ENCODE data around the gene GCNA.
A peak's percentile ranks its signal among the peaks of the same experiment; 100 is the strongest.

The GCNA gene, protein sequence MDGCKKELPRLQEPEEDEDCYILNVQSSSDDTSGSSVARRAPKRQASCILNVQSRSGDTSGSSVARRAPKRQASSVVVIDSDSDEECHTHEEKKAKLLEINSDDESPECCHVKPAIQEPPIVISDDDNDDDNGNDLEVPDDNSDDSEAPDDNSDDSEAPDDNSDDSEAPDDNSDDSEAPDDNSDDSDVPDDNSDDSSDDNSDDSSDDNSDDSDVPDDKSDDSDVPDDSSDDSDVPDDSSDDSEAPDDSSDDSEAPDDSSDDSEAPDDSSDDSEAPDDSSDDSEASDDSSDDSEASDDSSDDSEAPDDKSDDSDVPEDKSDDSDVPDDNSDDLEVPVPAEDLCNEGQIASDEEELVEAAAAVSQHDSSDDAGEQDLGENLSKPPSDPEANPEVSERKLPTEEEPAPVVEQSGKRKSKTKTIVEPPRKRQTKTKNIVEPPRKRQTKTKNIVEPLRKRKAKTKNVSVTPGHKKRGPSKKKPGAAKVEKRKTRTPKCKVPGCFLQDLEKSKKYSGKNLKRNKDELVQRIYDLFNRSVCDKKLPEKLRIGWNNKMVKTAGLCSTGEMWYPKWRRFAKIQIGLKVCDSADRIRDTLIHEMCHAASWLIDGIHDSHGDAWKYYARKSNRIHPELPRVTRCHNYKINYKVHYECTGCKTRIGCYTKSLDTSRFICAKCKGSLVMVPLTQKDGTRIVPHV

GRCh38 chrX:71578253-71579135, at the start of gene GCNA:
GCNA (plus strand) TSS chrX:71578437; CDS start chrX:71580822, 2,385 bp downstream.
- DNase-seq (ENCODE audit: low read depth in 3 of 3, low spot score in 1 of 3): no peak

DNA sequence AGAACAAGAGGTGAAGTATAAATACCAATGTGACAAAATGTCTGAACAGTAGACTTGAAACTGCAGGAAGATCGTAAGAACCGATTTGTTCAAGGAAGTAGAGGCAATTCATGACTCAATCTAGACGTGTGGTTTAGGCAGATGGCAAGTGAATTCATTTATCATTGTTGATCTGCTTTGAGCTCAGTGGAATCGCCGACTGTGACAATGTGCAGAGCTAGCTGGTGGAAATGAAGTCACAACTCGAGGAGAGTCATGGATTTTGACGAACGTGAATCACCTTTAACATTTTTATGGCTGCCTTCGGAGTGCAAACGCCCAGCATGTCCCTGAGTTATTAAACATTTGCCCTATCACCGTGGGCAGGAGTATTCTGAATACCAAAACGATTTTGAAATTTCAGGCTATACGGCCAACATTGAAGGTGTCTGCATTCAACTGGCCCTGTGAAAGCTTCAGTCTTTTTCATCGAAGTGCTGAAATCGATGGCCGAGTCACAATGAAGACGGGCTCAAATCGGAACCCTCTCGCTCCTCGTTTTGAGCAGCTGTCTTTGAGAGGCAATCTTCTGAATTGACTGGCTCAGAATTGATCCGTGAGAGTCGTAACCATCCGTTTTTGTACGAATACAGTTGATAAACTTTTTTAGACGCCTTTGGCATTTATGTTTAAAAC, 46.0 kb upstream of the GCNA start:
- peak in 2 of 3 donors; percentile 27 to 40 for DNase-seq (ENCODE audit: low read depth in 3 of 3, low spot score in 1 of 3)

DNA sequence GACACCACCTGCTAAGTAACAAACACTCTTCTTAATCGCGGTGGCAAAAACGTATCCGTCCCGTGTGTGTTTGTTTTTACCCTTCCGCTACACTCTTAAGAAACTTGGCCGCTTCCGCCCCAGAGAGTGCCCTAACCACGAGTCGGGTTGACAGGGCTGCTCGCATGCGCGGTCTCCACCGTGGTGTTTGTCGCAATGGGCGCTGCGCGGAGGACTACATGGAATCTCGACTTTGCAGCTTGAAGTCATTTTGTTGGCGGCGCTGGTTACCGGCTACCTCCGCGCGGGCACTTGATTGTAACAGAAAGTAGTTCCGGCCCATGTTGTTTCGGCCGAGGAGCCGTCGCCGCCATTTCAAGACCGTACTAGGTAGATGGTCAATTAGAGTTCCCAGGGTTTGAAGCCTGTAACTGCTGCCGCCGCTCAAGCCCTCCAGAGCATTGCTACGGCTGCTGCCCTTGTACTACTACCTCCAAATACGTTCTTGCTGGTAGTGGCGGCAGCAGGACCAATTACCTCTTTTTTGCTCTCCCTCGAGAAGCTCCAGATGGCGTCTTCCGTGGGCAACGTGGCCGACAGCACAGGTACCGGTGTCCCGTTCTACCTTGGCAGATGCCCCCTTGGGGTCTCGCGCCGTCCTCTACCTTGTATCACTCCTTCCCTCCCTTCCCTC, 45.3 kb upstream of the GCNA start, which contains the start of gene OGT:
Gene OGT (plus strand): TSS at position 352 of the 673 bp plus-strand sequence. CDS start 196 bp downstream, at position 548.
- DNase-seq (ENCODE audit: low read depth in 3 of 3, low spot score in 1 of 3): peak; percentile 76 to 85 (median 82)

- no peak for DNase-seq (ENCODE audit: low read depth in 3 of 3, low spot score in 1 of 3)
These were observed 44.8 kb upstream of the GCNA start for GRCh38 chrX:71533516-71533850.

GRCh38 chrX:71533851-71534561, 44.2 kb upstream of the GCNA start:
- DNase-seq (ENCODE audit: low read depth in 3 of 3, low spot score in 1 of 3): no peak

GRCh38 chrX:71534773-71535544, 43.3 kb upstream of the GCNA start:
- no peak for DNase-seq (ENCODE audit: low read depth in 3 of 3, low spot score in 1 of 3)

GRCh38 chrX:71536285-71536684, 42.0 kb upstream of the GCNA start:
- no peak for DNase-seq (ENCODE audit: low read depth in 3 of 3, low spot score in 1 of 3)

- no peak for DNase-seq (ENCODE audit: low read depth in 3 of 3, low spot score in 1 of 3)
These were observed 40.5 kb upstream of the GCNA start for GRCh38 chrX:71537743-71538142.

DNA sequence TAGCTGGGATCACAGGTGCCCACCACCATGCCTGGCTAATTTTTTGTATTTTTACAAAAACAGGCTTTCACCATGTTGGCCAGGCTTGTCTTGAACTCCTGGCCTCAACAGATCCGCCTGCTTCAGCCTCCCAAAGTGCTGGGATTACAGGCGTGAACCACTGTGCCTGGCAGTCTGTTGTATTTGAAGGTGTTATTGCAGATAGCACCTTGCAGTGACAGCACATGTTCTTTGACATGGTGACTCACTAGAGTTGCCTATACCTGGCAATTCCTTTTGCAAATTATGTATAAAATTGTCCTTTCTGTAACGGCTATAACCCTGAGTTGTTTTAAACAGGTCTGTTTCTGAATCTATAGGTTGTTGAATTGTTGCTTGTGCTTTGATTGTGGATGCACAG, 37.4 kb upstream of the GCNA start:
- DNase-seq (ENCODE audit: low read depth in 3 of 3, low spot score in 1 of 3): no peak

- no peak for DNase-seq (ENCODE audit: low read depth in 3 of 3, low spot score in 1 of 3)
These were observed 36.8 kb upstream of the GCNA start for GRCh38 chrX:71541210-71542022.

DNA sequence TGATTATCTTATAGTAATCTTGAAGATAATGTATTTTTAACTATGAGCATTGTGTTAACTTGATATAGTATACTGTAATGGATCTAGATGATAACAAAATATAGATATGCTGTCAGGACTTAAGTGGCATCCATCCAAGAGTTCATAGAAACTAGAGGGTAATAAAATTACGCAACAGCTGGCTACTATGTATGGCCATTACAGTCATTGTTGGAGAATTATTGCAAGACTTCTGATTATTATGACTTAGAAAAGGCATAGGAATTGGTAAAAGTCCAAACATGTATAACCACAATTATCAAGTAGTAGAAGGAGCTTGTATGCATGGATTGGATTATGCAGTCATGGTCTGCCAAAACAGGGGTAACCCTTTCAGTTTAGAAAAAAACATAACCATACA, 35.8 kb upstream of the GCNA start:
- DNase-seq (ENCODE audit: low read depth in 3 of 3, low spot score in 1 of 3): no peak

DNA sequence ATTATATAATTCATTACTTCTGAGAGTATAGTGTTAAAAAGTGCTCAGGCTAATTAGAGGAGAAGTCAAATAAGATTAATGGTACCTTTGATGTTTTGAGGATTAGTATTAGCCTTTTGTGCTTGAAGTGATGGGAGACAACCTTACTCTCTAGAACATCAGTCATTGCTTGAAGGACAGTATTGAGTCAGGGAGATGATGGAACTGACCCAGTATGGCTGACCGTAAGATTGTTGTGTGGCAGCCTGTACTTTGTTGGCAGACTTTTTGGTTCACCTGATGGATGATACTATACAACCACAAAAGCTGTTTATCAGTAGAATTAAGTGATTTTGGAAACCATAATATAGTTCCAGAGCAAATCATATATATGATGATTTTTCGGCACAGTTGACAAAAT, 35.4 kb upstream of the GCNA start:
- no peak for DNase-seq (ENCODE audit: low read depth in 3 of 3, low spot score in 1 of 3)

DNA sequence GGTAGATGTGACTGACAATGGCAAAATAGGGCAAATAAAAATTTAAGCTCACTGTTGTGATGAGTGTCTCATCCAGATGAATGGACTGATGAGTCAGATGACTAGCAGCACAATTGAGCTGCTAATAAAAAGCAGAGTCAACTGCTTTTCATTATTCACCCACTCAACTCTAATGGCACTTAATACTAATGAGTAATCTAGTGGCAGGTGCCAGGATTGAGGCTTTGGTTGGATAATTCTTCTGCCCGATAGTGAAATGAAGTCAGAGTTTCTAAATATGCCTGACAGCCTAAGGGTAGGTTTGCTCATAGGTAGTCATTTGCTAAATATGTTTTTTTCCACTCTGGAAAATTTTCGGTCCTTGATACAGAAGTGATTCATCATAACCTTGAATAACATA, 34.9 kb upstream of the GCNA start:
- no peak for DNase-seq (ENCODE audit: low read depth in 3 of 3, low spot score in 1 of 3)

GRCh38 chrX:71545364-71545763, 32.9 kb upstream of the GCNA start:
- no peak for DNase-seq (ENCODE audit: low read depth in 3 of 3, low spot score in 1 of 3)

DNA sequence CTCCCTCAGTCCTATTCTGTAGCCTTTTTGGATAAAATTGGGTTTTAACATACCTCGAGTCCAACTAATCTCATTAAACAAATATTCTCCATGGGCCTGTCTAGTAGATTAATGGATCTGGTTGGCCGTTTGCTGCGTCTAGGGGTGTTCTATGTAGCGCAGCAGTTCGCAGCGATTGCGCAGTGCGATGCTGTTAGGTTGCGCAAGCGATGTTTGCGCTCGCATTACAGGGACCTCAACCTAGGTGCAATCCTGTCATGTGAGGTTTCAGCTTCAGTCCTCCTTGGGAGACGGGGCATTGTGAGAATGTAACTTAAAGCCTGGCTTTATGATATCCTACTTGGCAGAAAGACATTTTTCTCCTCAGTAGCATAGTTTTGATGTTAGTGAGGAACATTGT, 31.4 kb upstream of the GCNA start:
- no peak for DNase-seq (ENCODE audit: low read depth in 3 of 3, low spot score in 1 of 3)

DNA sequence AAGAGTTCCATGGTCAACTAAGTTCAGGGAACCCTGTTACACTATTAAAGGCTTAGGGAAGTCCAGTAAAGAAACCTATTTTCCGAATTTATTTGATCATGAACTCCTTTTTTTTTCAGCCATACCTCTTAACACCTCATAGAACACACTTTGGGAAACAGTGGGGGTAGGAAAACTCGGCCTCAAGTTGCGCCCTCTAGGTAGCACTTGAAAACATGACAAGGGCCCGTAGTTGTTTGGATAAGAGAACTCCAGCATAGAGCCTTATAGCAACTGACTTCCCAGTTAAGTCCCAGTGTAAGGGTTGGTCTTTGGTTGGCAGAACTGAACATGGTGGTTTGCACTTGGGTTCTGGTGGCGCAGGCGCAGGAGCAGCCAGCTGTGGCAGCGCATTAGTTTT, 30.9 kb upstream of the GCNA start:
- DNase-seq (ENCODE audit: low read depth in 3 of 3, low spot score in 1 of 3): no peak

- DNase-seq (ENCODE audit: low read depth in 3 of 3, low spot score in 1 of 3): no peak
These were observed 28.3 kb upstream of the GCNA start for GRCh38 chrX:71549986-71550385.

DNA sequence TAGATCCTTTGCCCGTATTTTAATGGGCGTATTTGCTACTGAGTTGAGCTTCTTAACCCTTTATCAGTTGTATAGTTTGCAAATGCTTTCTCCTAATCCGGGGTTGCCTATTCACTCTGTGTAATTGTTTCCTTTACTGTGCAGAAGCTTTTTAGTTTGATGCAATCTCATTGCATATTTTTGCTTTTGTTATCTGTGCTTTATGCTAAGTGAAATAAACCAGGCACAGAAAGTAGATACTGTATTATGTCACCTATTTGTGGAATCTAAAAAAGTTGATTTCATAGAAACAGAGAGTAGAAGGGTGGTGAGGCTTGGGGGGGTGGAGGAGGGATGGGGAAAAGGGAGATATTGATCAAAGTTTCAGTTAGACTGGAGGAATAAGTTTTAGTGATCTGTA, 27.7 kb upstream of the GCNA start:
- no peak for DNase-seq (ENCODE audit: low read depth in 3 of 3, low spot score in 1 of 3)

Data from stimulated activated CD4-positive, alpha-beta T cell treated with anti-CD3 and anti-CD28 coated beads, TNF-alpha, amount 100 ng/mL, for 1 hour (primary cell).